Stimulated activated CD4-positive, alpha-beta T cell treated with anti-CD3 and anti-CD28 coated beads, Interleukin-12 subunit alpha, Interleukin-12 subunit beta, amount 100 ng/mL, for 24 hours (primary cell): ENCODE measurements around the gene TSPAN7.

Experiments
- DNase-seq, 2 experiments: peaks; one replicate each; pipeline ENCODE4 v3.0.0-alpha.2; 2020; ENCODE audit warnings: low read depth in 2 of 2

TSPAN7 gene

DNA sequence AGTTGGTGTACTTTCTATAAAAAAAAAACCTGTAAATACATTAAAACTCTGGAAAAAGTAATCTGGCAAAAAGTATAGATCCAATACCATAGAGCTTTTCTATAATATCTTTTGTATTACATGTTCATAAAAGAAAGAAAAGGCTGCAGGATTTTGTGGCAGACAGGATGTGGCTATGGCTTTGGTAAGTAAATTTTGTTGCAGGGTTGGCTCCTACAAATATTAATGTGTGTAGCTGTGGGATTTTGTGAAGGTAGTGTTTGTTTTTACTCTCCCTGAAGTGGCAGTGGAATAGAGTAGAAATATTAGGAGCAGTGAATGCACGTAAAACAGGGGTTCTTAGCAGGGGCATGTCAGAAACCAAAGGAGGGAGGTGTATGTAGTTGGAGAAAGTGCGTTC, 84.8 kb downstream of the TSPAN7 start:
- DNase-seq, result no peak

DNA sequence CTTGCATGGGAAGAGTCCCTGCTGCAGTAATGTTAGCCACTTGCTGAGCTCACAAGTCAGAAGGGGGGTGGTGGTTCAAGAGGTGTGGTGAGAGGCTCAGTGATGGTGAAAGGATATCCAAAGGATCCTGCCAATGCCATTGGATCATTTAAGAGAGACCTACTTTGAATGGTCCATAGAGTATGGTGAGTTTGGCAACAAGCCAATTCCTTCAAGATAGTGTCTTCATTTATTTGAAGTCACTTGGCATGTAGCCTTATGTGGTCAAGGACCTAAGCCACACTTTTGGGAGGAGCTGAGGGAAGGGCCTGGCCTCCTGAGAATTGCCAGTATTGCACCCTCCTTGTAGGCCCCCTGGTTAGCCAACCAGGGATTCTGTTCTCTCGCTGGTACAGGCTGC, 87.9 kb downstream of the TSPAN7 start:
- DNase-seq, result no peak

DNA sequence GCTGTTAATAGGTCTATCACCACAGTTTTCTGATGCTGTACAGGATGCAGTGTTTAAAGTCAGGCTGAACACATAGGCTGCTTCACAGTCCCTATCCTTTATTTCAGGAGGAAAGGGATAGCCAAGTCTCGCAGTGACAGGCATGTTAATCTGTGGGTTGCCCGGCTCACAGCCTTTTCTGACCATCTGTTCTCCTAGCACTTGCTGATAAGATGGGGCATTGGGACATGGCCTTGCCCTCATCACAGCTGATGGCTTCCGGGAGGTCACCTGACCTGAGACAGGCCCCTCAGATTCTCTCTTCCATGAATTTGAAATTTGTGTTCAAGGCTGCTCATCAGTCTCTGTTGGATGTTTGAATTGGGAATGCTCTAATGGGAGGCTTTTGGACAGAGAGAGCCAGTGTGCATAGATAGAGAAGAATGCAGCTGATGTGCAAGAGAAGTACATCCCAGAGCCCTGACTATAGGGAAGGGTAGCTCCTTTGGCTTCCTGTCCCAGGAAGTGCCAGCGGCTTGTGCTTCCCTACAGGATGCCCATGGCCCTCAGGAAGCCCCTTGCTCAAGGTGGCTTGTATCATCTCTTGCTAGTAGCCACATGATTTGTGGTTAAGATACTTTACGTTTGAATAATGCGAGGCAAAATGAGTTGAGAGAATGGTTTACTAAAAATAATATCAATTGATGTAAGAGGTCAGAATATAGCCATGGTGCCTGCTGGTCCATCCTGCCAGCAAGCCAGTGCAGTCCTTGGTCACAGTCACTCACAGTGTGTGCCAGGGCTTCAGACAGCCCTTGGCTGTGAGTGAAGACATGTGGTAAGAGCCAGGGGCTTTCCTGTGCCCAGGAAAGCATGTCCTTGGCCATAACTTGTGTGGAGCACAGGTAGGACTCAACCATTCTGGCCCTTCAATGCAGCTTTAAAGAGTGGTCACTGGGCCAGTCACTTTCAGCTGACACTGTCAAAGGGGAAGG, 88.6 kb downstream of the TSPAN7 start:
- no peak for DNase-seq

DNA sequence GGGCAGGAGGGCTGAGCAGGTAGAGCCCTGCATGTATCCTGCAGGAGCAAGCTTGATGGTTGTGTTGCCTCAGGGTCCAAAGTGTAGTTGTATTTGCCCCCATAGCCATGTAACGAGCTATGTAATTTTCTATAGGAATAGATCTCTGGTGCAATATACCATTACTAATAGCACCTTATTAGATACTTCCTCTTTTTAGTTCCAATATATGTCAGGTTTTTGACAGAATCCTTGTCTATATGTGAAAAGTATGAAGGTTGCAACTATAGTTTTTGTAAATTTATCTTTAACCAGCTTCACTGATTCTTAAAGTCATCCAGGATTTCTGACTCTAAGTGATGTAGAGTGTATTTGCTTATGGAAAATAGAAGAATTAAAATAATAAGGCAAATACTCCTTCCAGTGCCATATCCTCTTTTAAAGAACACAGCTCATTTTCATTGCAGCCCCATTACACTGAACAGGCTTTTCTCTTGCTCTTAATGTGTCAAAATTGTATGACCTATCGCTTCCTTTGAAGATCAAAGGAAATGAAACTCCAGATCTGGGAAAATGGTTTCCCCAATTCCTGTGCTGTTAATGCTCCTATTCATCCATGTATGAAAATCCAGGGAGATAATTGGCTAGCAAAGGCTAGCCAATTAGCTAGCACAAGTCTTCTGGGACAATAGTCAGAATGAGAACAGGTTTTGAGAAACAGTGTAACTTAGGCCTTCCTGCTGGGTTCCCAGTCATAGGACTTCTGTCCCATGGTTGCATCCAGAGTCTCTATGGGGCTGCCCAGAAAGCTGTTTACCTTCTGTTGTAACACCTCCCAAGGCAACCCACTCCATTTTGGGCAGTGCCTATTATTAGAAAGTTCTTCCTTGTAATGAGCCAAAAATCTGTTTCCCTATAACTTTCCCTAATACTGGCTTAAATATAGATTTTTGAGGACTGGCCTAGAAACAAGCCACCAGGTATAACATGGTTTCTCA, 90.6 kb downstream of the TSPAN7 start:
- no peak for DNase-seq

DNA sequence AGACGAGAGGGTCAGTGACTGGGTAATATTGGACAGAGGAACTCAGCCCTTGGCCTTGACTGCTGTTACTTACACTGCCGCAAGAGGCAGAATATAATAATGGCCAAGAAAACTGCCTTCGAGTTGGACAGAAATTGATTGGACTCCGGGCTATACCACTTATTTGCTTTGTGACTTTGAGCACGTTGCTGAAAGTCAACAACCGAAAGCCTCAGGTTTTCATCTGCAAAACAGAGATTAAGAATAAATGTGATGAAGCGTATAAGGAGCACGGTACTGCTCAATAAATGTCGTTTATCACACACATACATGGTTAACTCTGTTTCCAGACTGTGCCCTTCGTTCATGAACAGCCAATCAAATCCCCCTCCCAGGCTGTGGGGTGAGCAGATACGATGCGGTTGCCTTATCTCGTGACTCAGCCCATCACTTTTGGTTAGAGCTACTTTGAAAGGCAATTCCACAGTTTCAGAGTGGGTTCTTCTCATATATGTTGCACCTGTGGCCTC, 91.6 kb downstream of the TSPAN7 start:
- DNase-seq, result no peak

GRCh38 chrX:38654302-38654701, 93.0 kb downstream of the TSPAN7 start:
- no peak for DNase-seq

- no peak for DNase-seq
Observed at GRCh38 chrX:38656350-38656915, 95.1 kb downstream of the TSPAN7 start.

- no peak for DNase-seq
Observed at GRCh38 chrX:38657562-38657961, 96.2 kb downstream of the TSPAN7 start.

GRCh38 chrX:38660395-38661102, 99.2 kb downstream of the TSPAN7 start:
- DNase-seq, result no peak

GRCh38 chrX:38661103-38661441, 99.7 kb downstream of the TSPAN7 start:
- DNase-seq, result no peak

DNA sequence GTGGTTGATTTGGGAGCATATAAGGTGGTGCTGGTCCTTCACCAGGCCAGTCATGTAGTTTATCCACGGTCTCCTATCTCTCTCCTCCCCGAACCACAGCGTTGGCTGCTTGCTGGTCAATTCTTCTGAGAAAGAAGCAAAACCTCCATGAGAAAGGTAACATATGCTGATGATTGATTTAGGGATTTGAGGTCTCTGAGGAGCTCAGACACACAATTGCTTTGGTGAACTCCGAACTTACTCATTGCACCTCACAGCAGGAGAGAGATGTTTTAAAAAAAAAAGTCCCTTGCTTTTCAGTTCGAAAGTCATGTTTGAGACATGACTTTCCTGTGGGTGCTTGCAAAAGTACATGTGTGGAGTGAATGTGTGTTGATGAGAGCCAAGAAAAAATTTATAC, 100.2 kb downstream of the TSPAN7 start:
- no peak for DNase-seq

GRCh38 chrX:38662640-38663039, 101.3 kb downstream of the TSPAN7 start:
- no peak for DNase-seq

GRCh38 chrX:38664285-38664684, 102.9 kb downstream of the TSPAN7 start:
- no peak for DNase-seq

- DNase-seq, result no peak
Observed at GRCh38 chrX:38666909-38667308, 105.6 kb downstream of the TSPAN7 start.

DNA sequence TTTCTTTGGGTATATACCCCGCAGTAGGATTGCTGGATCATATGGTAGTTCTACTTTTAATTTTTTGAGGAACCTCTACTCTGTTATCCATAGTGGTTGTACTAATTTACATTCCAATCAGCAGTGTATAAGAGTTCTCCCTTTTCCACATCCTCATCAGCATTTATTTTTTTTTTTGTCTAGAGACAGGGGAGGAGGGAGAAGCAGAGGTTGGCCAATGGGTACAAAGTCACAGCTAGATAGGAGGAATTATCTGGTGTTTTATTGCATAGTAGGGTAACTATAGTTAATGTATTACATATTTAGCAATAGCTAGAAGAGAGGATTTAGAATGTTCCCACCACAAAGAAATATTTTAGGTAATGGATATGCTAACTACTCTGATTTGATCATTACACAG, 107.4 kb downstream of the TSPAN7 start:
- DNase-seq, result no peak

DNA sequence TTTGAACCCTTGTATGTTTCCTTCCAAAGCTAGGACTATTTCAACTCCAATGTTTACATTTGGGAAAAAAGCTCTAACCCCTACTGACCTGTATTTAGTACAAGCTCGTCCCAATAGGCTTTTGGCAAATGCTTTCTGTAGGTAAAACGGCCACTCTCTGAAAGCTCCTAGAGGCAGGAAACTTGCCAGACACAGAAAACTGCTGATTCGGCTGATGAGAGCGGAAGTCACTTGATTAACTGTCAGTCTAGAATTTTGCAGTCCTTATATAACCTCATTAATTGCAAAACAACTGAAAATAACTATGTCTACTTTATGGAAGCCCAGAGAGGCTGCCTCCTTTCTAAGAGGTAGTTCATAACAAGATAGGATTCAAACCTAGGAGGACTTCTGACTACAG, 108.1 kb downstream of the TSPAN7 start:
- no peak for DNase-seq

DNA sequence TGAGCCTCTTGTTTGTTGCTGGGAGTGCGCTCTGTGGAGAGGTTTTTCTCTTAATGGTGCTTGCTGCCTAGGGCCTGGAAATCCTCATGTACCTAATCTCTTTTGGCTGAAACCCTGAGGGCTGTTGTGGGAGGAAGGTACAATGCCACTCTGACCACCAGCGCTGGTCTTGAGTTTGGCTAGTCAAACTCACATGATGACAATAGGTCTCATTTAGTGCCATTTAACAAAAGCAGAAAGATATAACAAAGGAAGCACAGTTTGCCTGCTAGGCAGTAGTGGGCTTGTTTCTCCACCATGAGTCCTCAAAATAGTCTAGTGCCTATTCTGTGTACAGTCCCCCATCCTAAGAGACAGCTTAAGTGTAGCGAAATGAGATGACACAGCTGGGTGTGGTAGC, 111.3 kb downstream of the TSPAN7 start:
- DNase-seq, result no peak

GRCh38 chrX:38675856-38676255, 114.5 kb downstream of the TSPAN7 start:
- no peak for DNase-seq

DNA sequence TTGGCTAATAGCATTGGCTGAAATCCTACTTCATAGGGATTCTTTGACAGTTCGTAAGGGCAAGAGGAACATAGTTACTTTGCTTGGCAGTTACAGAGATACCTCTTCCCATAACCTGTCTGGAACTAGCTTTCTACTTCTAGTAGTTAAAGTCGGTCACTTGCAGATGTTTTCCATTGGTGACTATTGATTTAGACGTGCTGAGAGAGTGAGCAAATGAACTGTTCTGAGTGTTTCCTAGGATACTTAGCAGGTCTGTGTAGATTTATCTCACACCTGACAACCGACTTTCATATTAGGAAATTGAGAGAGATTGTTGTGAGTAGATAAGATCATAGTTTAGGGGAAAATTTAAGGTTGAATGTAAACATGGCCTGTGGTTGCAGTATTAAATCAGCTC, 116.8 kb downstream of the TSPAN7 start:
- no peak for DNase-seq

- DNase-seq, result no peak
Observed at GRCh38 chrX:38678821-38679220, 117.5 kb downstream of the TSPAN7 start.

DNA sequence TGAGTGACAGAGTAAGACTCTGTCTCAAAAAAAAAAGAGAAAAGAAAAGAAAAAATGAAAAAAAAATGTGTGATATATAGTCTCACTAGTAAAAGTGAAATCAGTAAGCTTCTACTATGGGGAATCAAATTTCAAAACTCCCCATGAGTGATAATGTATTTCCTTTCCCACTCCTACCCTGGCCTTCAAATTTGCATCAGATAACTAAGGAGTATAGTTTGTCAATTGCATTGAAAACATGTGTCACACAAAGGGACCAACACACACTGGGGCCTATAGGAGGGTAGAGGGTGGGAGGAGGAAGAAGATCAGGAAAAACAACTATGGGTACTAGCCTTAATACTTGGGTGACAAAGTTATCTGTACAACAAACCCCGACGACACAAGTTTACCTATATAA, 118.4 kb downstream of the TSPAN7 start:
- DNase-seq, result no peak
